ENCODE data around the gene HSD3B7. TPM values are rescaled to one million over a fixed set of nuclear protein-coding genes. Genes with fewer than 3 reads are reported as not detected.

The HSD3B7 gene
- total RNA-seq, 2 donors from 2014 or later = 4.1 to 4.8 TPM

DNA sequence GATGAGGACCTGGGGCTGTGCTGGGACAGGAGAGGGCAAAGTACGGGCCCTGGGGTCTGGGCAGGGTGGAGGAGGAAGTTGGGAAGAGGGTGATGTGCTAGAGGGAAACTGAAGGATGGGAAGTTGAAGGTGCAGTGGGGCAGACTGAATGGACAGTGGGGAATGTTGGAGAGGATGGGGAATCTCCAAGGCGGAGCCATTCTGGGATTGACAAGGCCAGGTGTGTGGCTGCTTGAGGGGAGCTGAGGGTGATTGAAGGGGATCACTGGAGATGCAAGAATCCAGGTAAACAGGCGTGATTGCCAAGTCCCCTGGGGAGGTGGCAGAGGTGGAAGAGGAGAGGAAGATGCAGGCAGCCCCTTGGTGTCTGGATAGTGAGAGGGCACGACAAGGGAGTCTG is 8.5 kb upstream of the HSD3B7 start:
- no peak overlapping the region for H3K4me3 Mint-ChIP-seq
- TF ChIP-seq, protein P1, sequence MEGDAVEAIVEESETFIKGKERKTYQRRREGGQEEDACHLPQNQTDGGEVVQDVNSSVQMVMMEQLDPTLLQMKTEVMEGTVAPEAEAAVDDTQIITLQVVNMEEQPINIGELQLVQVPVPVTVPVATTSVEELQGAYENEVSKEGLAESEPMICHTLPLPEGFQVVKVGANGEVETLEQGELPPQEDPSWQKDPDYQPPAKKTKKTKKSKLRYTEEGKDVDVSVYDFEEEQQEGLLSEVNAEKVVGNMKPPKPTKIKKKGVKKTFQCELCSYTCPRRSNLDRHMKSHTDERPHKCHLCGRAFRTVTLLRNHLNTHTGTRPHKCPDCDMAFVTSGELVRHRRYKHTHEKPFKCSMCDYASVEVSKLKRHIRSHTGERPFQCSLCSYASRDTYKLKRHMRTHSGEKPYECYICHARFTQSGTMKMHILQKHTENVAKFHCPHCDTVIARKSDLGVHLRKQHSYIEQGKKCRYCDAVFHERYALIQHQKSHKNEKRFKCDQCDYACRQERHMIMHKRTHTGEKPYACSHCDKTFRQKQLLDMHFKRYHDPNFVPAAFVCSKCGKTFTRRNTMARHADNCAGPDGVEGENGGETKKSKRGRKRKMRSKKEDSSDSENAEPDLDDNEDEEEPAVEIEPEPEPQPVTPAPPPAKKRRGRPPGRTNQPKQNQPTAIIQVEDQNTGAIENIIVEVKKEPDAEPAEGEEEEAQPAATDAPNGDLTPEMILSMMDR (conservative IDR thresholded peaks at IDR 0.05) = no peak

DNA sequence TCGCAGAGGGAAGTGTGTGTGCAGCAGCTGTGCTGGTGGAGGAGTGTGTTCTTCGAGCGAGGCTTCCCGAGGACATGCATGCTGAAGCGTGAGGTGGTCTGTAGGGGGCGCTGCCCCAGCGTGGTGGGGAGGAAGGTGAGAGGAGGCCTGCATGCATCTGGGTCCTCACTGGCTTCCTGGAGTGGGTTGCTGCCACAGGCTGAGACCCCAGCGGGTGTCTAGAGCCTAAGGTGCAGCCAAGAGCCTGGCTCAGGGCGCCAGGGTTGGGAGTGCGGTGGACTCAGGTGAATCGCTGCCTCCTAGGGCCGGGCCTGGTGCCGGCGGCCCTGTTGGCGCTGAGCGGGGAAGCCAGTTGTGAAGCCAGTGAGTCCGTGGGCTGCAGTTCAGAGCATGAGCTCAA is 7.5 kb upstream of the HSD3B7 start:
- H3K27ac Mint-ChIP-seq = peak overlapping the region; percentile 70
- Histone ChIP-seq H3K4me1 (ENCODE audit: control insufficient read depth, insufficient read depth, low read length) (no peaks in the 10 kb centered on the region), H3K27ac (ENCODE audit: low read depth, low read length) (no peak overlapping the region), H3K27me3 (ENCODE audit: control insufficient read depth, insufficient read depth, low read length, poor library complexity, severe bottlenecking) (no peaks in the 10 kb centered on the region), H3K4me3 (ENCODE audit: low read length) (no peak overlapping the region), H3K9ac (ENCODE audit: extremely low read depth, low read length, poor library complexity, severe bottlenecking) (no peak overlapping the region), H3K36me3 (ENCODE audit: control insufficient read depth, insufficient read depth, low read length) (peaks cover 56% of the 10 kb centered on the region), H3K9me3 (ENCODE audit: control insufficient read depth, low read length) (no peaks in the 10 kb centered on the region)
- H3K36me3 Mint-ChIP-seq (ENCODE audit: low read depth) = peaks cover 68% of the 10 kb centered on the region
- no peaks in the 10 kb centered on the region for H3K27me3 Mint-ChIP-seq (ENCODE audit: insufficient read depth)
- no peaks in the 10 kb centered on the region for H3K4me1 Mint-ChIP-seq
- H3K4me3 Mint-ChIP-seq = no peak overlapping the region
- 87 to 94% methylated on average over 11 to 17 of the region's 17 CpGs for WGBS, 2 experiments (ENCODE audit: insufficient coverage in 1 of 2, insufficient read length in 1 of 2)
- DNase-seq = peak; percentile 90
- H3K9me3 Mint-ChIP-seq = no peaks in the 10 kb centered on the region
- TF ChIP-seq, protein P1 (conservative IDR thresholded peaks at IDR 0.05) = peak; percentile 77

More for the DNA sequence above, 8.5 kb upstream of the HSD3B7 start:
- Mint-ChIP-seq H3K4me1 (no peaks in the 10 kb centered on the region), H3K9me3 (no peaks in the 10 kb centered on the region), H3K27me3 (ENCODE audit: insufficient read depth) (no peaks in the 10 kb centered on the region), H3K36me3 (ENCODE audit: low read depth) (peaks cover 69% of the 10 kb centered on the region), H3K27ac (no peak overlapping the region)
- Histone ChIP-seq H3K27me3 (ENCODE audit: control insufficient read depth, insufficient read depth, low read length, poor library complexity, severe bottlenecking) (no peaks in the 10 kb centered on the region), H3K4me3 (ENCODE audit: low read length) (no peak overlapping the region), H3K4me1 (ENCODE audit: control insufficient read depth, insufficient read depth, low read length) (no peaks in the 10 kb centered on the region), H3K9me3 (ENCODE audit: control insufficient read depth, low read length) (no peaks in the 10 kb centered on the region), H3K9ac (ENCODE audit: extremely low read depth, low read length, poor library complexity, severe bottlenecking) (no peak overlapping the region), H3K36me3 (ENCODE audit: control insufficient read depth, insufficient read depth, low read length) (peaks cover 59% of the 10 kb centered on the region), H3K27ac (ENCODE audit: low read depth, low read length) (no peak overlapping the region)
- DNase-seq = no peak
- WGBS, 2 experiments (ENCODE audit: insufficient coverage in 1 of 2, insufficient read length in 1 of 2) = 93 to 96% methylated on average over 3 to 4 of the region's 4 CpGs

DNA sequence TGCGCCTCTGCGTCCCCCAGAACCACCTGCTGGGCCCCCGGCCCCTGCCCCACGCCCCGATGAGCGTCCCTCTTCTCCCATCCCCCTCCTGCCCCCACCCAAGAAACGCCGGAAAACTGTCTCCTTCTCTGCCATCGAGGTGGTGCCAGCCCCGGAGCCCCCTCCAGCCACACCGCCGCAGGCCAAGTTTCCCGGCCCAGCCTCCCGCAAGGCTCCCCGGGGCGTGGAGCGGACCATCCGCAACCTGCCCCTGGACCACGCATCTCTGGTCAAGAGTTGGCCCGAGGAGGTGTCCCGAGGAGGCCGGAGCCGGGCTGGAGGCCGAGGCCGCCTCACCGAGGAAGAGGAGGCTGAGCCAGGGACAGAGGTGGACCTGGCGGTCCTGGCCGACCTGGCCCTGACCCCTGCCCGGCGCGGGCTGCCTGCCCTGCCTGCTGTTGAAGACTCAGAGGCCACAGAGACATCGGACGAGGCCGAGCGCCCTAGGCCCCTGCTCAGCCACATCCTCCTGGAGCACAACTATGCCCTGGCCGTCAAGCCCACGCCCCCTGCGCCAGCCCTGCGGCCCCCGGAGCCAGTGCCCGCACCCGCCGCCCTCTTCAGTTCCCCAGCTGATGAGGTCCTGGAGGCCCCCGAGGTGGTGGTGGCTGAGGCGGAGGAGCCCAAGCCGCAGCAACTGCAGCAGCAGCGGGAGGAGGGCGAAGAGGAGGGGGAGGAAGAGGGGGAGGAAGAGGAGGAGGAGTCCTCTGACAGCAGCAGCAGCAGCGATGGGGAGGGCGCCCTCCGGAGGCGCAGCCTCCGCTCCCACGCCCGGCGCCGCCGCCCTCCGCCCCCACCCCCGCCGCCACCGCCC is 5.6 kb upstream of the HSD3B7 start:
- Mint-ChIP-seq H3K36me3 (ENCODE audit: low read depth) (peaks cover 59% of the 10 kb centered on the region), H3K4me1 (no peaks in the 10 kb centered on the region), H3K27me3 (ENCODE audit: insufficient read depth) (no peaks in the 10 kb centered on the region), H3K9me3 (no peaks in the 10 kb centered on the region), H3K4me3 (no peak overlapping the region), H3K27ac (no peak overlapping the region)
- 94 to 98% methylated on average over 28 to 56 of the region's 62 CpGs for WGBS, 2 experiments (ENCODE audit: insufficient coverage in 1 of 2, insufficient read length in 1 of 2)
- no peaks in the 10 kb centered on the region for H3K4me1 ChIP-seq (ENCODE audit: control insufficient read depth, insufficient read depth, low read length)
- H3K9ac ChIP-seq (ENCODE audit: extremely low read depth, low read length, poor library complexity, severe bottlenecking) = no peak overlapping the region
- no peak overlapping the region for H3K27ac ChIP-seq (ENCODE audit: low read depth, low read length)
- H3K27me3 ChIP-seq (ENCODE audit: control insufficient read depth, insufficient read depth, low read length, poor library complexity, severe bottlenecking) = no peaks in the 10 kb centered on the region
- TF ChIP-seq, protein P1 (conservative IDR thresholded peaks at IDR 0.05) = no peak
- DNase-seq = no peak
- H3K9me3 ChIP-seq (ENCODE audit: control insufficient read depth, low read length) = no peaks in the 10 kb centered on the region
- no peak overlapping the region for H3K4me3 ChIP-seq (ENCODE audit: low read length)
- H3K36me3 ChIP-seq (ENCODE audit: control insufficient read depth, insufficient read depth, low read length) = peaks cover 49% of the 10 kb centered on the region
